GM12865 (cell line): ENCODE measurements around the gene AHCYL1.

Experiments
- DNase-seq: peaks from one replicate; pipeline ENCODE4 v3.0.0; 2010; ENCODE audit warnings: low read depth
- H3K4me3 ChIP-seq: 2 replicates; pipeline ENCODE4 v1.5.1; 2011; ENCODE audit warnings: mild to moderate bottlenecking, low read depth, low read length, control low read depth
- CTCF ChIP-seq: IDR thresholded peaks from 2 replicates; pipeline ENCODE4 v1.5.1; 2011; ENCODE audit warnings: low read length, control low read depth, low read depth, inconsistent platforms; ENCODE audit not compliant: insufficient read depth; ENCODE audit errors: missing control alignments

Gene AHCYL1

DNA sequence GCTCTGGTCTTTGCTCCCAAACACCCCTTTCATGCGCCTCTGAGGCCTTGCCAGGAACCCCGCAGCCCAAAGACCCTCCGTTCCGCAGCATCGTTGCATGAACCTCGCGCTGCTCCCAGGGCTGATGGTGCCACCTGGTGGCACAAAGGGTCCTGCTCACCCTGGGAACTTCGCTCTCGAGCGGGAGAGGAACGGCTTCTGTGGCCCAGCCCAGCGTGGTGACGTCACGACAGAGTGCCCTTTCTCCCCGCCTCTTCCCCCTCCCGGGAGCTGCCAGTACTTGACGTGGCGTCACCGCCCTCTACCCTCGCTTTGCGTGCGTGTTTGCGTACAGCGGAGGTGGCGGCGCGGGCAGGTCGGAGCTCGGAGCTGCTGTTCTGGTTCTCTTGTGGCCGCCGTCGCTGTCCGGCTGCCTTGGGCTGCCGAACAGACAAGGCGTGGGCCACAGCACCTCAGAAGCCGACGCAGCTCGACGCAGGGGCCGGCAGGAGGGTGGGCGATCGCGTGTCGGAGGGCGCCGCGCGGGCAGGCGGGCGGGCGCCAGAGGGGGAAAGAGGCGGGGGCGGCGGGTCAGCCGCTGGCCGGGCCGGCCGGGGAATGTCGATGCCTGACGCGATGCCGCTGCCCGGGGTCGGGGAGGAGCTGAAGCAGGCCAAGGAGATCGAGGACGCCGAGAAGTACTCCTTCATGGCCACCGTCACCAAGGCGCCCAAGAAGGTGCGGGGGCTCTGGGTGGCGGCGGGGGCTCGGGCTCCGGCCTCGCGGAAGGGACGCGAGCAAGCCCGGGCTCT lies at the start of gene AHCYL1:
AHCYL1 (plus strand) TSS at position 310 of the 791 bp plus-strand sequence; CDS start at position 598, 288 bp downstream.
- H3K4me3 ChIP-seq, result peak within 1 kb of the TSS; percentile 93
- peak; percentile 99 for TF ChIP-seq CTCF
- DNase-seq, result peak; percentile 99

- TF ChIP-seq CTCF, result no peak
- no peak for DNase-seq
- H3K4me3 ChIP-seq, result no peak overlapping the region
Measured at GRCh38 chr1:109935451-109935900, 49.1 kb upstream of the AHCYL1 start.

DNA sequence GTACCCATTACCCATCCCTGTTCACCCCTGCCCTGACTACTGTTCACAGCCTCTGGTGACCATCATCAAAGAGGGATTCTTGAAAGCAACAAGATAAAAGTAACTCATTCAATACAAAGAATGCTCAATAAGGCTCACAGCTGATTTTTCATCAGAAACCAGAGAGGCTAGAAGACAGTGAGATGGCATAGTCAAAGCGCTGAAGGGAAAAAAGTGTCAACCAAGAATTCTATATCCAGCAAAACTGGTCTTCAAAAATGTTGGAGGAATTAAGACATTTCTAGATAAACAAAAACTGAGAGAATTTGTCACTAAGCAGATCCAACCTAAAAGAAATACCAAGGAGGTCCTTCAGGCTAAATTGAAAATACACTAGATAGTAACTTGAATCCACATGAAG lies 46.8 kb upstream of the AHCYL1 start:
- H3K4me3 ChIP-seq, result no peak overlapping the region
- DNase-seq, result no peak
- TF ChIP-seq CTCF, result no peak

- no peak for DNase-seq
- no peak for TF ChIP-seq CTCF
- no peak overlapping the region for H3K4me3 ChIP-seq
Measured at GRCh38 chr1:109938556-109938955, 46.0 kb upstream of the AHCYL1 start.

DNA sequence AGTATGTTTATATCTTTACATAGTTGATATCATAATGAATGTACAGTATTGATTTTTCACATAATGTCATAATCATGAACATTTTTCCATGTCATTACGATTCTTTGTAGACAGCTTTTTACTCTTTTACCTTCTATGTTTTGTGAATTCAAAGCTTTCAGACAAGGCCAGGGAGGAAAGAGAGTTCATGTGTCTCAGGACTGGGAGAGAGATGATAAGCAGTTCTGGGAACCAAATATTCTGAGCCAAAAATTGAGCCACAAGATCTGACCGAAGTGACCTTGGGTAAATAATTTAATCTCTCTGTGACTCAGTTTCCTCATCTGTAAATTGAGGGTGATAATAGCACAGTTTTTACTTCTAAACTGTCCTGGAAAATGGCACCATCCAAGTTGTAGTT lies 42.1 kb upstream of the AHCYL1 start:
- TF ChIP-seq CTCF, result no peak
- H3K4me3 ChIP-seq, result no peak overlapping the region
- no peak for DNase-seq

GRCh38 chr1:109944541-109944940 lies 40.0 kb upstream of the AHCYL1 start:
- no peak for TF ChIP-seq CTCF
- DNase-seq, result no peak
- no peak overlapping the region for H3K4me3 ChIP-seq

DNA sequence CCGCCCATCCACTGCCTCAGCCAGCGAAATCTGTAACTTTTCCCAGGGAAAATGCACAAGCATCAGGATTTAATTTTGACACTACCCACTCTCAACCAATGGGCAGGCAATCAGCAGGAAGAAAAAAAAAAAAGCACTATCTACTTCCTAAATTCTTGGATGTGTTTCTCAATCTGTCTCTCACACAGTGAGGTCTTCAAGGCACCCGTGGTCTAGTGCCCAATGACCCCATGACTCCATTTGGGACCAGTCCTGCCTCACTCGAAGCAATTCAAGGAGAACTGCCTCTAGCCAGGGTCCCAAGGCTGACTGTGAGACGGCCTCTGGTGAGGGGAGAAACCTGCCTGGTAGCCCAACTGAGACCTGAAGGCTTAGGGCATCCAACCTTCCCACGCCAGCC lies 38.1 kb upstream of the AHCYL1 start:
- DNase-seq, result no peak
- no peak for TF ChIP-seq CTCF
- no peak overlapping the region for H3K4me3 ChIP-seq
